GM12878 (cell line): ENCODE data around the gene SEMA3B. TPM values are rescaled to one million over a fixed set of nuclear protein-coding genes. Genes with fewer than 3 reads are reported as not detected.

Source experiments
- BMI1 ChIP-seq: fragments of 450-650 bp; IDR thresholded peaks from 2 replicates; pipeline ENCODE4 v1.6.1; 2016; ENCODE audit warnings: mild to moderate bottlenecking, moderate library complexity, borderline replicate concordance
- IKZF2 ChIP-seq, 2 experiments: fragments of 450-650 bp; IDR thresholded peaks; 2 replicates each; pipeline ENCODE4 v1.6.1; 2017; ENCODE audit warnings: mild to moderate bottlenecking in 2 of 2, moderate library complexity in 2 of 2
- NFYA ChIP-seq: IDR thresholded peaks from 2 replicates; pipeline ENCODE4 v1.6.1; 2011; ENCODE audit warnings: low read depth, mild to moderate bottlenecking, low read length, improper control_type of control experiment, borderline replicate concordance
- RELA ChIP-seq: fragments of 450-650 bp; IDR thresholded peaks from 2 replicates; pipeline ENCODE4 v1.8.0; 2014; ENCODE audit warnings: borderline replicate concordance; ENCODE audit not compliant: partially characterized antibody
- SMAD1 ChIP-seq: fragments of 450-650 bp; IDR thresholded peaks from 2 replicates; pipeline ENCODE4 v1.6.1; 2018; ENCODE audit warnings: mild to moderate bottlenecking, low read depth; ENCODE audit not compliant: partially characterized antibody
- SMC3 ChIP-seq: IDR thresholded peaks from 2 replicates; pipeline ENCODE4 v1.6.1; 2011; ENCODE audit warnings: low read length, improper control_type of control experiment, borderline replicate concordance
- SPI1 ChIP-seq: IDR thresholded peaks from 2 replicates; pipeline ENCODE4 v1.6.1; 2011; ENCODE audit warnings: low read depth, mild to moderate bottlenecking, low read length, moderate library complexity, borderline replicate concordance; ENCODE audit not compliant: insufficient read depth
- SUPT20H ChIP-seq: IDR thresholded peaks from 2 replicates; pipeline ENCODE4 v1.6.1; 2011; ENCODE audit warnings: low read depth, mild to moderate bottlenecking, low read length, moderate library complexity, borderline replicate concordance; ENCODE audit not compliant: control insufficient read depth
- ZNF274 ChIP-seq: IDR thresholded peaks from one replicate; pipeline ENCODE4 v1.8.0; 2011; ENCODE audit not compliant: insufficient read length, insufficient read depth
- polyA plus RNA-seq, 11 experiments: library from polyadenylated mRNA; depleted of rRNA in 4 of 11; unstranded in 6 of 11; stranded (reverse) in 5 of 11; fragments of >200 nt; fragmentation: Nextera tagmentation in 4 of 11; fragmentation: Illumina TruSeq in 1 of 11; extraction: Ambion mirVana in 4 of 11; extraction: Trizol in 1 of 11; gene quantifications; 1 replicate in 1 of 11; 2 replicates in 10 of 11; pipeline versions ENCODE4 v1.2.1 to v1.2.3, GENCODE V29; 2011 to 2016; ENCODE audit warnings: inconsistent platforms in 2 of 11, missing spikeins in 2 of 11, low read depth in 1 of 11
- total RNA-seq, 4 experiments: library from RNA; depleted of rRNA in 3 of 4; stranded (reverse); fragments of >200 nt in 3 of 4; fragmentation: Illumina TruSeq in 1 of 4; extraction: Trizol in 1 of 4; gene quantifications; 2 replicates each; pipeline versions ENCODE4 v1.2.1 to v1.2.3, GENCODE V29; 2013 to 2021
- TF ChIP-seq, protein P1 (sequence below): fragments of 450-650 bp; conservative IDR thresholded peaks from 2 replicates; pipeline ENCODE4 v1.6.1; 2017; ENCODE audit warnings: mild to moderate bottlenecking, moderate library complexity
- TF ChIP-seq, protein P2 (sequence below): IDR thresholded peaks from 2 replicates; pipeline ENCODE4 v1.6.1; 2012; ENCODE audit warnings: low read depth, low read length, improper control_type of control experiment

The SEMA3B gene
- total and polyA plus RNA-seq, 10 of the 15 experiments (the other 5 are each of a cell fraction or from before 2014, with no cell fraction given), result 0.06 to 0.59 (median 0.14) TPM; not detected in 2

DNA sequence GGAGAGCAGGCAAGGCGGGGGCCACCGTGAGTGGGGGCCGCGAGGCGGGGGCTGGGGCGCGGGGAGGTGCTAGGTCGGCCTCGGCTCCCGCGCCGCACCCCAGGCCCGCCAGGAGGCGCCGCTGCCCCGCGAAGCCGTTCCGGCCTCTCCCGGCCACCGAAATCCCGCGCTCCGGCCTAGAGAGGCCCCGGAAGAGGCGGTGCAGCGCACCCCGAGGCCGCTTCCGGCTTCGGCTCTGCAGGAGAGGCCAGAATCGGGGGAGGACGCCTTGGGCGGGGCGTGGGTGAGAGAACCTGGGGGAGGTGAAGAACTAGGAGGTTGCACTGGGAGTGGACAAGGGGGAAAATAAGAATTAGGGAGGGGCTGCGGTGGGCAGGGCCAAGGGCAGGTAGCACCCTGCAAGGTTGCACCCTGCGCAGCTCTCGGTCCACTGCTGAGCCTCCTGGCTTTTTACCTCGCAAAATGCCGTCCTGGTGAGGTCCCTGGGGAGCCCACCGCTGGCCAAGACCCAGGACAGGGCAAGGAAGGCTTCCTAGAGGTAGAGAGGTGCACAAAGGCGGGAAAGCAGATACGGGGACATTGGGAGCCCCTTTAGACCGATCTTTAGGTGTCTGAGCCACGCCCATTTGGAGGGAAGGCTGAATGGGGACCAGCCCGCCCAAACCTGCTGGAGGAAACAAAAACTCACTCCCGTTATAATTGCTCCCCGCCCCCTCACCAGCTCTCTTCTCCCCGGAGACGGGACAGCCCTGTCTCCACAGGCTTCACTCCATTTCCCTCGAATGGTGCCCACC, 41.4 kb upstream of the SEMA3B start (continued):
- no peak for TF ChIP-seq ZNF274
- TF ChIP-seq SMC3, result peak; percentile 90
- TF ChIP-seq SPI1, result no peak
- no peak for TF ChIP-seq RELA
- no peak for TF ChIP-seq NFYA
- TF ChIP-seq SUPT20H, result no peak
- TF ChIP-seq, protein P1, sequence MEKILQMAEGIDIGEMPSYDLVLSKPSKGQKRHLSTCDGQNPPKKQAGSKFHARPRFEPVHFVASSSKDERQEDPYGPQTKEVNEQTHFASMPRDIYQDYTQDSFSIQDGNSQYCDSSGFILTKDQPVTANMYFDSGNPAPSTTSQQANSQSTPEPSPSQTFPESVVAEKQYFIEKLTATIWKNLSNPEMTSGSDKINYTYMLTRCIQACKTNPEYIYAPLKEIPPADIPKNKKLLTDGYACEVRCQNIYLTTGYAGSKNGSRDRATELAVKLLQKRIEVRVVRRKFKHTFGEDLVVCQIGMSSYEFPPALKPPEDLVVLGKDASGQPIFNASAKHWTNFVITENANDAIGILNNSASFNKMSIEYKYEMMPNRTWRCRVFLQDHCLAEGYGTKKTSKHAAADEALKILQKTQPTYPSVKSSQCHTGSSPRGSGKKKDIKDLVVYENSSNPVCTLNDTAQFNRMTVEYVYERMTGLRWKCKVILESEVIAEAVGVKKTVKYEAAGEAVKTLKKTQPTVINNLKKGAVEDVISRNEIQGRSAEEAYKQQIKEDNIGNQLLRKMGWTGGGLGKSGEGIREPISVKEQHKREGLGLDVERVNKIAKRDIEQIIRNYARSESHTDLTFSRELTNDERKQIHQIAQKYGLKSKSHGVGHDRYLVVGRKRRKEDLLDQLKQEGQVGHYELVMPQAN, result peak; percentile 66
- TF ChIP-seq SMAD1, result no peak
- TF ChIP-seq IKZF2 (IDR thresholded peaks at IDR 0.05), result 0 out of 4 replicates have a peak, but pooled peaks of 1 of the 2 experiments have one; percentile 16
- TF ChIP-seq, protein P2, sequence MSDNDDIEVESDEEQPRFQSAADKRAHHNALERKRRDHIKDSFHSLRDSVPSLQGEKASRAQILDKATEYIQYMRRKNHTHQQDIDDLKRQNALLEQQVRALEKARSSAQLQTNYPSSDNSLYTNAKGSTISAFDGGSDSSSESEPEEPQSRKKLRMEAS, result 0 out of 2 replicates have a peak, but pooled peaks have one; percentile 12
- no peak for TF ChIP-seq BMI1
